GM21529 (cell line): ENCODE data around the gene KCNJ14.

ENCODE experiments used
- ATAC-seq: cut with Tn5 transposase; IDR thresholded peaks from one replicate; pipeline ENCODE4 v1.9.1; 2021; ENCODE audit not compliant: unreplicated experiment

Gene KCNJ14

DNA sequence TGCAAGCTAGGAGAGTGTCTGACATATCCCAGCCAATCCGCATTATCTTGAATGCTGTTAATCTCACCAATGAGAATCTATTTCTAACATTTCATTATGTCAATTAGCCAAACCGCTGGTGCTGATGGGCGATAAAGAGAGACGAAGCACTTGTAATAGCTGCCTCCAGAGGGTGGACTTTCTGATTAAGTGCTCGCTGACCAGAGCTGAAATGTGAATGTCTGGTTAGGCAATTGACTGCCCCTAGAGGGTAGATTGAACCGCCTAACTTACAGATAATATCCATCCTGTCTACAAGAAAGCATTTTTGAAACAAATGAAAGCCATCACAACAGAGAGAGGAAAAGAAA lies 10.1 kb upstream of the KCNJ14 start:
- ATAC-seq = peak; percentile 29

DNA sequence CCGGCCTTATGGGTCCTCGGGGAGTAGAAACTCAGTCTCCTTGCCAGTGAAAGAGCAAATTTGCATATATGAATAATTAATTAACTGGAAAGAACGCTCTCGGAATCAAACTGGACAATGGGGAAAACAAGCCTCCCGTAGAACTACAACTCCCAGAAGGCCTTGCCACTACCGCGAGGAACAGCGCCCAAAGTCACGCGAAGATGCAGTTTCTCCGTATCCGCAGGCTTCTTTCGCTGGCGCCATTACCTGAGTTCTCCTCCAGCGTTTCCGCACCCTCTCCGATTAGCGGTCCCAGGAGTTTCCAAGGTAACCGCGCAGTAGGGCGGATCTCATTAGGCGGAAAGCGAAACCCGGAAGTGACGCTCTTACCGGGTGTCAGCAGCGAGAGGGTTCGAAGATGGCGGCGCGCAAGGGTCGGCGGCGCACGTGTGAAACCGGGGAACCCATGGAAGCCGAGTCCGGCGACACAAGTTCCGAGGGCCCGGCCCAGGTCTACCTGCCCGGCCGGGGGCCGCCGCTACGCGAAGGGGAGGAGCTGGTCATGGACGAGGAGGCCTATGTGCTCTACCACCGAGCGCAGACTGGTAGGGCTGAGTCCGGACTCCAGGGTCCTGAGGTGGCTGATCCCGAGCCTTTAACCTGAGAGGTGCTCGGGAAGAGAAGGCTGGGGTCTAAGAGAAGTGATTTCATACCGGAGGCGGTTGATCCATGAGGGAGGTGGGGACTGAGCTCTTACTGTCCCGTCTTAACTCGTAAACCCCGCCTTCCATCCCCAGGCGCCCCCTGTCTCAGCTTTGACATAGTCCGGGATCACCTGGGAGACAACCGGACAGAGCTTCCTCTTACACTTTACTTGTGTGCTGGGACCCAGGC lies 9.5 kb upstream of the KCNJ14 start, which contains the start of gene GRWD1:
Gene GRWD1, plus strand, starts transcription at position 378 of the 876 bp plus-strand sequence. Its CDS starts 23 bp downstream, at position 401.
- peak; percentile 83 for ATAC-seq

DNA sequence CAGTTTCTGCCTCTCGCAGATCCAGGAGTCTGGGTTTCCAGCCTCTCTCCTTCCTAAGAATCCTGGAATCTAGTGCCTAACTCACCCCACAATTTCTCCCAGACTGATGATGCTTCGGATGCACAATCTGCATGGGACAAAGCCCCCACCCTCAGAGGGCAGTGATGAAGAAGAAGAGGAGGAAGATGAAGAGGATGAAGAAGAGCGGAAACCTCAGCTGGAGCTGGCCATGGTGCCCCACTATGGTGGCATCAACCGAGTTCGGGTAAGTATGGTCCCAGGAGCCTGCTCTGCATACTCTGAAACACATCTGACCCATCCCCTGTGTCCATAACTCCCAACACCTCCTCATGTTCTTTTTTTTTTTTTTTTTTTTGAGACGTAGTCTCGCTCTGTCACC lies 8.8 kb upstream of the KCNJ14 start:
- ATAC-seq = no peak

DNA sequence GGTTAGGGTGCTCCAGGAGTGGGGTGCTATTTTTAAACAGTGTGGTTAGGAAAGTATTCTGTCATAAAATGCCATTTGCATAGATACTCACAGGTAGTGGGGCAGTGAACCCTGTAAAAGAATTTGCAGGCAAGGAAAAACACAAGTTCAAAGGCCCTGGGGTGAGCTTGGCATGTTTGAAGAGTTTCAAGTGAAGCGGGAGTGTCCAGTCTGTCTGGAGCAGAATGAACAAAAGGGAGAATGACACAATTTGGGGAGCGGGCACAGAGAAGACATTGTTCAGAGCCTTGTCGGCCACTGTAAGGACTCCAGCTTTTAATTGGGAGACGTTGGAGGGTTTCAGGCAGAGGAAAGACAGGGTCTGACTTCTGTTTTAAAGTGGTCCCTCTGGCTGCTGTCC lies 6.8 kb upstream of the KCNJ14 start:
- no peak for ATAC-seq

- no peak for ATAC-seq
Observed at GRCh38 chr19:48450441-48450840, 4.9 kb upstream of the KCNJ14 start.

DNA sequence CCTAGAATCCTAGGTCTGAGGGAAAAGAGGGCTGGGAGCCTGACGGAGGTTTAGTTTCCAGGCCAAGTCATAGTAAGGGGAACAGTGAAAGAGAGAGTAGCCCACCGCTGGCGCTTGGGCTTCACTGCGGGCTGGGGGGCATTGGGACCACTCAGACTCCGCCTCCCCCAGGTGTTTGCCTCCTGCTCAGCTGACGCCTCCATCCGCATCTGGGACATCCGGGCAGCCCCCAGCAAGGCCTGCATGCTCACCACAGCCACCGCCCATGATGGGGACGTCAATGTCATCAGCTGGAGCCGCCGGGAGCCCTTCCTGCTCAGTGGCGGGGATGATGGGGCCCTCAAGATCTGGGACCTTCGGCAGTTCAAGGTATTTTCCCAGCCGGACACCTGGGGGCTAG lies 4.5 kb upstream of the KCNJ14 start:
- no peak for ATAC-seq

- no peak for ATAC-seq
Observed at GRCh38 chr19:48451624-48452023, 3.8 kb upstream of the KCNJ14 start.

GRCh38 chr19:48452289-48453190 lies 2.8 kb upstream of the KCNJ14 start:
- no peak for ATAC-seq

DNA sequence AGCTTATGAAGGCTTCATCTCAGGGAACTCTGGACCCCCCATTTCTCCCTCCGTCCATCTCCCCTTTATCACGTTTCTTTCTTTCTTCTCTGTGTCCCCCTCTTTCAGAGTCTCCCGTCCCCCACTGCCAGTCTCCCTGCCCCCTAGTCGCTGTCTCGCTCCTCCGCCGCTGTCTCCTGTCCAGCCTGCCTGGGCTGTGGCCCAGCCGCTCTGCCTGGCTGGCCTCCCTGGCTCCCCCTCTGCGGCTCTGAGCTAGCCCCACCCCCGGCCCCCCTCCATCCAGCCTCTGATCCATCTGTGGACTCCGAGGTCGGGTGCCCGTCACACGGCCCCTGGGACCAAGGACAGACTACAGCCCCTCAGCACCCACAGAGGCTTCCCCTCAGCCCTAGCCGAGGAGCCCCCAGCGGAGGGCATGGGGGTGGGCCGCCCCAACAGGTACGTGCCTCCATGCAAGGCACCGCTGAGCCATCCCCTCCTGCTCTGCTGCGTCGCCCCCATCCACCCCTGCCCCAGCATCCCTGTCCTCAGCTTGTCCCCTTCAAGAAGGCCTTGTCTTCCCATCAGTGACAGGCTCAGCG lies 1.1 kb upstream of the KCNJ14 start:
- ATAC-seq = no peak

DNA sequence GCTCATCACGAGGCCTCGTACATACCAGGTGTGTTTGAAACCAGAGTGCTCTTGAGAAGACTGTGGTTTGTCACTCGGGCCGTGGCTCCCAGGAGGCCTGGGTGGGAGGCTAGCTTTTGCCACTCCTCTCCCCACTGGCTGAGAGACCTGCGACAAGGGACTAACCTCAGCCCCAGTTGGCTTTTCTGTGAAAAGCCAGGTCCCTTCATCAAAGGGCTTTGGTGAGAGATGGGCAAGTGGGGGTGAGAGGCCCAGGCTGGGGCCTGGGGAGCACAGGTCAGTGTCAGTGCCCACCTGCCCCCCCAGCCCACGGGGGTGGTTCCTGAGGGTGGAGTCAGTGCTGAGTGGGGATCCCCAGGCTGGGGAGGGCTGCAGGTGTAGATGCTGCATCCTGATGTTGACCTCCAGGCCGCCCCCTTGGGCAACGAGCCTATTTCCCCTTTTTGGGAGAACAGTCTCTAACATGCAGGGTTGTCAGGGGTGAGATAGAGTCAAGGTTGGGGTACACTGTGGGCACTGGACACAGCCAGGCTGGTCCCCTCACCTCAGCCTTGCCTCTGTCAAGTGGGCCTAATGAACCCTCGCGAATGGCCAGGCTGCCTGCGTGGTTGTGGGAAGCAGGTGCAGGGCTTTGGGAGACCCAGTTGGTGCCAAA lies 661 bp downstream of the KCNJ14 start:
- no peak for ATAC-seq

DNA sequence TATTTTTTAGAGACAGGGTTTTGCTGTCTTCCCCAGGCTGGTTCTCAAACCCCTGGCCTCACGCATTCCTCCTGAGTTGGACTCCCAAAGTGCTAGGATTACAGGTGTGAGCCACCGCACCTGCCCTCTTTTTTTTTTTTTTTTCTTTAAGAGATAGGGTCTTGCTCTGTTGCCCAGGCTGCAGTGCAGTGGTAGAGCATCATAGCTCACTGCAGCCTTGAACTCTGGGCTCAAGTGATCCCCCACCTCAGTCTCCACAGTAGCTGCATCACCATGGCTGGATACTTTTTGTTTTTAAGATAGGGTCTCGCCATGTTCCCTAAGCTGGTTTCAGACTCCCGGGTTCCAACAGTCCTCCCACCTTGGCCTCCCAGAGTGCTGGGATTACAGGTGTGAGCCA lies 1.5 kb downstream of the KCNJ14 start:
- no peak for ATAC-seq

GRCh38 chr19:48458016-48458415 lies 2.6 kb downstream of the KCNJ14 start:
- ATAC-seq = no peak

DNA sequence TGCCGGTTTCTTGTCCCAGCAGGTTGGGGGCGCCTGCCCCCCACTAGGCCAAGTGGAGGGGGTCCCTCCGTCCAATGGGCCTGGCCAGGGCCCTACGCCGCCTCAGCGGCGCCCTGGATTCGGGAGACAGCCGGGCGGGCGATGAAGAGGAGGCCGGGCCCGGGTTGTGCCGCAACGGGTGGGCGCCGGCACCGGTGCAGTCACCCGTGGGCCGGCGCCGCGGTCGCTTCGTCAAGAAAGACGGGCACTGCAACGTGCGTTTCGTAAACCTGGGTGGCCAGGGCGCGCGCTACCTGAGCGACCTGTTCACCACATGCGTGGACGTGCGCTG lies 6.2 kb downstream of the KCNJ14 start:
- ATAC-seq = no peak

DNA sequence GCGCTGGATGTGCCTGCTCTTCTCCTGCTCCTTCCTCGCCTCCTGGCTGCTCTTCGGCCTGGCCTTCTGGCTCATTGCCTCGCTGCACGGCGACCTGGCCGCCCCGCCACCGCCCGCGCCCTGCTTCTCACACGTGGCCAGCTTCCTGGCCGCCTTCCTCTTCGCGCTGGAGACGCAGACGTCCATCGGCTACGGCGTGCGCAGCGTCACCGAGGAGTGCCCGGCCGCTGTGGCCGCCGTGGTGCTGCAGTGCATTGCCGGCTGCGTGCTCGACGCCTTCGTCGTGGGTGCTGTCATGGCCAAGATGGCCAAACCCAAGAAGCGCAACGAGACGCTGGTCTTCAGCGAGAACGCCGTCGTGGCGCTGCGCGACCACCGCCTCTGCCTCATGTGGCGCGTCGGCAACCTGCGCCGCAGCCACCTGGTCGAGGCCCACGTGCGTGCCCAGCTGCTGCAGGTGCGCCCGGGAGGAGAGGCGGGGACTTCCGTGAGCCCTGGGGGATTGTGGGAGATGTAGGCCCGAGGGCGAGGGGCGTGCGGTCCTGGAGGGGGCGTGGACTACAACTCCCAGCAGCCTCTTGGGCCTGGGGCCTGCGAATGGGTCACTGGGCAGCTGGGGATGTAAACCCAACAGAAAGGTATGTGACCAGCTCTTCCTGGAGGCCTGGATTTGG lies 6.7 kb downstream of the KCNJ14 start:
- no peak for ATAC-seq

- ATAC-seq = no peak
Observed at GRCh38 chr19:48465215-48465614, 9.8 kb downstream of the KCNJ14 start.

- ATAC-seq = no peak
Observed at GRCh38 chr19:48466561-48467325, 11.4 kb downstream of the KCNJ14 start.

- ATAC-seq = peak; percentile 89
Observed at GRCh38 chr19:48468772-48469288, 13.5 kb downstream of the KCNJ14 start.

- ATAC-seq = peak; percentile 27
Observed at GRCh38 chr19:48469289-48469881, 14.0 kb downstream of the KCNJ14 start, which contains the start of gene CYTH2. CYTH2 (plus strand) TSS chr19:48469369; CDS start chr19:48469508, 139 bp downstream.
